GM19397 (cell line): Measurements from ENCODE around the gene ZRSR2.
"Not testable (repeated sequence)": the region's sequence is repeated elsewhere in the genome, so short reads cannot be mapped to it uniquely, and the experiment has no call there.

Source experiments
- ATAC-seq: cut with Tn5 transposase; IDR thresholded peaks from one replicate; pipeline ENCODE4 v1.9.1; 2021; ENCODE audit warnings: mild to moderate bottlenecking, moderate library complexity; ENCODE audit not compliant: unreplicated experiment

ZRSR2 gene

GRCh38 chrX:15790769-15791290 is 546 bp downstream of the ZRSR2 start:
- no peak for ATAC-seq

- ATAC-seq, result no peak
Observed at GRCh38 chrX:15797707-15798106, 7.4 kb downstream of the ZRSR2 start.

GRCh38 chrX:15804563-15804962 is 14.3 kb downstream of the ZRSR2 start:
- no peak for ATAC-seq

GRCh38 chrX:15808254-15808653 is 18.0 kb downstream of the ZRSR2 start:
- ATAC-seq, result no peak

- ATAC-seq, result no peak
Observed at GRCh38 chrX:15812192-15812938, 22.1 kb downstream of the ZRSR2 start.

GRCh38 chrX:15813416-15813815 is 23.1 kb downstream of the ZRSR2 start:
- no peak for ATAC-seq

- no peak for ATAC-seq
Observed at GRCh38 chrX:15814771-15815365, 24.6 kb downstream of the ZRSR2 start.

- no peak for ATAC-seq
Observed at GRCh38 chrX:15815779-15816437, 25.6 kb downstream of the ZRSR2 start.

- ATAC-seq, result no peak
Observed at GRCh38 chrX:15816438-15816809, 26.1 kb downstream of the ZRSR2 start.

- ATAC-seq, result no peak
Observed at GRCh38 chrX:15816886-15817285, 26.6 kb downstream of the ZRSR2 start.

- ATAC-seq, result no peak
Observed at GRCh38 chrX:15820106-15821073, 30.1 kb downstream of the ZRSR2 start.

GRCh38 chrX:15822922-15823321 is 32.6 kb downstream of the ZRSR2 start:
- no peak for ATAC-seq

- no peak for ATAC-seq
Observed at GRCh38 chrX:15825936-15826335, 35.7 kb downstream of the ZRSR2 start.

- no peak for ATAC-seq
Observed at GRCh38 chrX:15829217-15829616, 38.9 kb downstream of the ZRSR2 start.

GRCh38 chrX:15831347-15831746 is 41.1 kb downstream of the ZRSR2 start:
- not testable (repeated sequence) for ATAC-seq

GRCh38 chrX:15834053-15834452 is 43.8 kb downstream of the ZRSR2 start:
- no peak for ATAC-seq

- ATAC-seq, result no peak
Observed at GRCh38 chrX:15834827-15835595, 44.7 kb downstream of the ZRSR2 start.

GRCh38 chrX:15838017-15838416 is 47.7 kb downstream of the ZRSR2 start:
- ATAC-seq, result no peak

GRCh38 chrX:15841853-15842516 is 51.7 kb downstream of the ZRSR2 start:
- no peak for ATAC-seq

- no peak for ATAC-seq
Observed at GRCh38 chrX:15843960-15844359, 53.7 kb downstream of the ZRSR2 start.
